HG03378 (cell line): ENCODE data around the gene PFKFB4.
"Not testable (repeated sequence)": the region's sequence is repeated elsewhere in the genome, so short reads cannot be mapped to it uniquely, and the experiment has no call there.

ENCODE experiments used
- ATAC-seq: cut with Tn5 transposase; IDR thresholded peaks from one replicate; pipeline ENCODE4 v1.9.1; 2021; ENCODE audit warnings: mild to moderate bottlenecking, moderate library complexity; ENCODE audit not compliant: unreplicated experiment

Gene PFKFB4

DNA sequence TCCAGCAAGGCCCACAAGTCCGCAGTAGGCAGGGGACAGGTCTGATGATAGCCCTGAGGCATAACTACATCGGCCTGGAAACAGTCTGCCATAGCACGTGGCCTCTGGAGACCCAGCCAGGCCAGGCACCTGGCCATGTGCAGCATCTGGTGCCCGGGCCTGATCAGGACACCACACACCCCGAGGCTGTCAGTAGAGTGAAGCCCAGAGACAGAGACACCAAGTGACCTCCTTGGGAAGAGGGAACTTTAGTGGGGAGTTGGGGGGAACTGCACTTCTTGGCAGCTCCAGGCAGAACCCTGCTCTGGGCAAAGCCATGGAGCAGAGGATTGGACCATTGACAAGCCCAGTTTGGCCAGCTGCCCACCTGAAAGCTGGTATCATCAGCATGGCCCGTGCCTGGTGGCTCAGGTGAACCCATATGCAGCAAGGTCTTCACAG, 53.9 kb downstream of the PFKFB4 start:
- ATAC-seq: no peak

DNA sequence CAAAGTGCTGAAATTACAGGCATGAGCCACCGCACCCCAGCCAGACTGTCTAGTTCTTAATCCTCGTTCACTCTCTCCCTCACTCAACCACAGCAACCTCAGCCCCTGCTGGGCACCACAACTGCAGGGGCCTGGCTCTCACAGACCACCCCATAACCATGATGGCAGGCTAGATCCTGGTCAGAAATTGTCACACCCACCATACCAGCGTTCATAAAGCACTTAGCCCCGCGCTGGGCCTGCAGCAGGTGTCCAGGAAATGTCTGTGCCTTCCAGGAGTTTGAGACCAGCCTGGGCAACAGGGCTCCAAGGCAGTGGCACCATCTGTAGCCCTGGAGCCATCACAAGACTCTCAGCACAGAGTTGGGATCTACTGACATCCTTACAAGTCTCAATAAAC, 54.5 kb downstream of the PFKFB4 start:
- no peak for ATAC-seq

DNA sequence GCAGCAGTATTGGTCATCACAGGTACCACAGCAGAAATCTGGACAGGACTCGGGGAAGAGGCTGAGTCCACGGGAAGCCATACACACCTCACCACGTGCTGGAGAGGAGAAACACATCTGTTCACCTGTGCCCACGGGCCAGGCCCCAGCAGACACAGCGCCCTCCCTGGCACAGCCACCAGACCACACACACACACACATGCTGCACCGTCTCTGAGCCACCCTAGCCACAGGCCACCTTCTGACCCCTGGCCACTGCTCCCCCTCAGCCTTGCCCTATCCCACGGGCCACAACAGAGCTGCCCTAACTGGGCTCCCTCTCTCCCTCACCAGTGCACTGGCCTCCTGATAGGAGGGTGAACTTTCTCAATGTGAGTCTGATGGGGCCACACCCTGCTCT, 55.4 kb downstream of the PFKFB4 start:
- no peak for ATAC-seq

DNA sequence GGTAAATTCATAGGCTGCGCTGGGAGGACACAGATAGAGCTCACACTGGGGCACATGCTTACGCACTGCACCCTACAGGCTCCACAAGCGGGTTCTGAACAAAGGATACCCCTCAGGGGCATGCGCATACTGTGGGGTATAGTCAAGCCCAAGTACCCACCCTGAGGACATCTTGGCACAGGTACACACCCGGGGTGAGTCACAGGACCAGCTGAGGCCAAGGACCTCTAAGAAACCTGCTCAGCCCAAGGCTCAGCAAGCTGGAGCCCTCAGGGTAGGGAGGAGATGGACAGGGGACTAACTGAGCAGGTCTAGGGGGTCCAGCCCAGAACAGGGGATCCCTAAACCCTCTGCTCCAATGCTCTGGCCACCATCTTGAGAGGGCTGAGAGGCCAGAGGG, 55.9 kb downstream of the PFKFB4 start:
- ATAC-seq: no peak

DNA sequence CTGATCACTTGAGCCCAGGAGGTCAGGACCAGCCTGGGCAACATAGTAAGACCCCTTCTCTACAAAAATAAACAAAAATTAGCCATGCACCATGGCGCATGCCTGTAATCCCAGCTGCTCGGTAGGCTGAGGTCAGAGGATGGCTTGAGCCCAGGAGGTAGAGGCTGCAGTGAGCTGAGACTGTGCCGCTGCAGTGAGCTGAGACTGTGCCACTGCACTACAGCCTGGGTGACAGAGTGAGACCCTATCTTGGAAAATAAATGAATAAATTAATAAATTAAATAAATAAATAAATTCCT, 63.5 kb downstream of the PFKFB4 start:
- no peak for ATAC-seq

DNA sequence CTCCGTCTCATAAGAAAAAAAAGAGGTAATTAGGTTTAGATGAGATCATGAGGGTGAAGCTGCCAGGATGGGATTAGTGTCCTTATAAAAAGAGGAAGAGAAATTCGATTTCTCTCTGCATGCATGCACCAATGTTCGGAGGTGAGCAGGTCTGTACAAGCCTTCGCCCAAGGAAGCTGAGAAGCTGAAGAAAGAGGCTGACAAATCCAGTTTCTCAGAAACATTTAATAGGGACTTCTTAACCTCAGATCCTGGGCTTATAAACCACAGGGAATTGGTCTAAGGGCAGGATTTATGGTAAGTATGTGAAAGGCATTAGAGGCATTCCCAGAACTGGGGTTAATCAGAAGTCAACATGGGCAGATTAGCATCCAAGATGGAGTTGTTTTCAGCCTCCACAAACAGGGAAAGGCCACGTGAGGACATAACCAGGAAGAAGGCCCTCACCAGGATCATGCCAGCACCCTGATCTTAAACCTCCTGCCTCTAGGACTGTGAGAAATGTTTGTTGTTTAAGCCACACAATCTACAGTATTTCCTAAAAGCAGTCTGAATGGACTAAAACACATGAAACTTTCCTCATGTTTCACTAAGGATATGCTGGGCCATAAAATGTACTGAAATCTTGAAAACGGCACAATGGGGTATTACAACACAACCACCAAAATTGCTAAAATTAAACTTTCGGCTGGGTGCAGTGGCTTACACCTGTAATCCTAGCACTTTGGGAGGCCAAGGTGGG, 64.0 kb downstream of the PFKFB4 start:
- ATAC-seq: no peak

DNA sequence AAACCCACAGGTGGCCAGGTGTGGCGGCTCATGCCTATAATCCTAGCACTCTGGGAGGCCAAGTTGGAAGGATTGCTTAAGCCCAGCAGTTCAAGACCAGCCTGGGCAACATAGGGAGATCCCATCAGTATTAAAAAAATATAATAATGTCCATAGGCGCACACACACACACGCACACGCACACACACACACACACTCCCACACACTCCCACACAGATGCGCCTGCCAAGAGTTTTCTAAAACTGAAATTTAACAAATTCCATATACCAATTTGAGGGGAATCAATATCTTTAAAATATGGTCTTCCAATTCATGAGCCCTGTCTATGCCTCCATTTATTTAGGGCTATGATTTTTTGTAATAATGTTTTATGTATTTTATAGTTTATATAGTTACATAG, 69.7 kb downstream of the PFKFB4 start:
- ATAC-seq: no peak

DNA sequence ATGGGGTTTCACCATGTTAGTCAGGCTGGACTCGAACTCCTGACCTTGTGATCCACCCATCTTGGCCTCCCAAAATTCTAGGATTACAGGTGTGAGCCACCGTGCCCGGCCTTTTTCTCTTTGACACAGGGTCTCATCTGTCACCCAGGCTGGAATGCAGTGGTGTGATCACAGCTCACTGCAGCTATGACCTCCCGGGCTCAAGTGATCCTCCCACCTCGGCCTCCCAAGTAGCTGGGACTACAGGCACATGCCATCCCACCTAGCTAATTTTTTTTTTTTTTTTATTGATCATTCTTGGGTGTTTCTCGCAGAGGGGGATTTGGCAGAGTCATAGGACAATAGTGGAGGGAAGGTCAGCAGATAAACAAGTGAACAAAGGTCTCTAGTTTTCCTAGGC, 73.8 kb downstream of the PFKFB4 start:
- not testable (repeated sequence) for ATAC-seq

DNA sequence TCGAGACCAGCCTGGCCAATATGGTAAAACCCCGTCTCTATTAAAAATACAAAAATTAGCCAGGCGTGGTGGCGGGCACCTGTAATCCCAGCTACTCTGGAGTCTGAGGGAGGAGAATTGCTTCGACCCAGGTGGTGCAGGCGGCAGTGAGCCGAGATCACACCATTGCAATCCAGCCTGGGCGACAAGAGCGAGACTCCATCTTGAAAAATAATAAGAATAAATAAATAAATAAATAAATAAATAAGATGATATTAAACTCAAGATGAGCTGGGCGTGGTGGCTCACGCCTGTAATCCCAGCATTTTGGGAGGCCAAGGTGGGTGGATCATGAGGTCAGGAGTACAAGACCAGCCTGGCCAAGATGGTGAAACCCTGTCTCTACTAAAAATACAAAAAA, 75.7 kb downstream of the PFKFB4 start:
- ATAC-seq: not testable (repeated sequence)

DNA sequence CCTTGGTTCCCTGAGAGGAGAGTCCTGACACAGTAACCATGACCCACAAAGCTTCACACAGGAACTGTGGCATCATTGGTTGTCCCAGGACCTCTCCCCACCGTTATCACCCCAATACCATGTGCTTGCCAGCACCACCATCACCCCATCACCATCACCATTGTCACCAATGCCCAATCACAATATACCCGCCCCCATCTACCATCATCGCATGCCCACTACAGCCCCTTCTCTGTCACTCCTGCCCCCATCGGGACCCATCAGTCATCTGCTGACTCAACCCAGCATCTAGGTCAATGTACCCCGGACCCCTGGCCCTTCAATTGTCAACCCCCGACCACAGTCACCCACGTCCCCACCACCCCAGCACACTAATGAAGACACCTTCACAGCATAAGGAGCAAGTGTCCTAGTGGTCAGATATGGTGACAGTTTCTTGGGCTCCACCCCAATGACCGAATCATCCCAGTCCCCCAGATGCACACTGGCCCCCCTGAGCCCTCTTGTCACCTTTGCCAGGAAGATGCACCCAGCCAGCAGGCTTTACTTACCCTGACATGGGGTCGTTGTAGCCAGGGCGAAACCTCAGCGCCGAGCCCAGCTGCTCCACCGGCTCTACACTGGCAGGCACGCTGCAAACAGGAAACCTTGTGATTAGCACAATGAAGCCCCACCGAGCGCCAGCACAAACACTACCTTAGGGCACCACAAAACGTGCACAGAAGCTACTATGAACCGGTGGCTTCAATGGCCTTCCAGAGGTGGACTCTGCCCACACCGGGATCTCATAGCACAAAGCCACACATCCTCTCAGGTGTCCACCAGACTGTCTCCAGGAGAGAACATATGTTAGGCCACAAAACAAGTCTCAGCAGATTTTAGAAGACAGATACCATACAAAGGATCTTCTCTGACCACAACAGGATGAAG, 77.7 kb downstream of the PFKFB4 start:
- ATAC-seq: no peak

DNA sequence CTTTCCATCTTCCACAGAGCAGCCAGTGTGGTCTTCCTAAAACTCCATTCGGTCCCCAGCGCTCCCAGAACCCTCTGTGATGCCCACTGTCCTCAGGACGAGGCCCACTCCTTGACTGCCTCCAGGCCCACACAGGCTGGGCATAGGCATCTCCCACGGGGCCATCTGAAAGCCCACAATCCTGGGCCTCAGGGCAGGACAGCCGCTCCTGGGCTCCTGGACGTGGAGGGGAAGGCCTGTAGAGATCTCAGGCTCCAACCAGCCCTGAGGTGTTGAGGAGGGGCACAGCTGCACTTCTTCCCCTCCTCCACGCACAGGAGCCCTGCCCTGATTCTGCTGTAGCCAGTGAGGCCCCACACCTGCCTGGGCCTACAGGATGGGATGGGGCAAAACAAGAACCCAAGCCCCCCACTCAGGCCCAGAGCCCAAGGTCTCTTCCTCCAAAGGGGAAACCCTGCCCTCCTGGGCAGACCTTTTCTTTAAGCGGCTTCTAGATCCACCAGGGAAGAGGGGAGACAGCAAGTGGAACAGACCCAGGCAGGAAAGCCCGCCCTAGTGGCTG, 78.6 kb downstream of the PFKFB4 start:
- no peak for ATAC-seq

DNA sequence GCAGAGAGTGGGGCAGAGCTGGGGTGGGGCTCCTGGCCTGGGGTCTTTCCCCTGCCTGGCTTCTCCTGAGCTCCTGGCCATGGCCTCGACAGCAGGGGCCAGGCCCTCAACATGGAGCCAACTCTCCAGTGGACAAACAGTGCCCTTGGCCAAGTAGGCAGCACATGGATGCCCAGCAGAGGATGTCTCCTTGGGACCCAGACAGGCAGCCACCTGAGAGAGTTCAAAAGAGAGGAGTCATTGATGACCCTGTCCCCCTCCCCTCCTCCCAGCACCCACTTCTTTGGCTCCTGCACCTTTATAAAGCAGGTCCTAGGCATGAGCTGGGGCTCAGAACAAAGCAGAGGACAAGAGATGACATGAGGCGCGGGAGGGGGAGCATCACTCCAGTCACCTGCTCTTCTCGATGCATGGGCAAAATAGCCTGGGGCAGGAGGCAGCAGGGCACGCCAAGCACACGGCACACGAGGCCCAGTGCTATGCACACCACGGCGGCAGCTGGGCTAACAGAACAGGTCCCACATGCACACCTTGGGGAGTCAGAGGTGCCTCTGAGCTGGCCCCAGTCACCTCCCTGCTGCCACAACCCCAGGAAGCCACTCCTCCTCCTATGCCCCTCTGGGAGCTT, 80.1 kb downstream of the PFKFB4 start:
- no peak for ATAC-seq

DNA sequence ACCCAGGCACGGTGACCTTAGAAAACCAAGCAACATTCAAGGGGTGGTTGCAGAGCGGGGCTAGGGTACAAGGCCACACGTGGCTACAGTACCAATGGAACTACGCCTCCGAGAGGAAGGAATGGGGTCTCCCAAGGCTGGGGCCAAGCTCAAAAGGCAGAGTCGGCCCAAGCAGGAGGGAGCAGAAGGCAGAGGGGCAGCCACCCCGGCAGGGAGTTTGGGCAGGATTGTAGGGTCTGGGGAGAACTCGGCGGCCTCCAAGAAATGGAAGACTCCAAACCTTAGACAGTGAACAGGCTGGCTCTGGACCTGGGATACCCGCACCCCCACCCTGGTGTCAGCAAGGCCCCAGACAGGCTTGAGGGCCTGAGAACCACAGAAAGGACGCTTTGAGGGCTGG, 81.4 kb downstream of the PFKFB4 start:
- ATAC-seq: no peak

DNA sequence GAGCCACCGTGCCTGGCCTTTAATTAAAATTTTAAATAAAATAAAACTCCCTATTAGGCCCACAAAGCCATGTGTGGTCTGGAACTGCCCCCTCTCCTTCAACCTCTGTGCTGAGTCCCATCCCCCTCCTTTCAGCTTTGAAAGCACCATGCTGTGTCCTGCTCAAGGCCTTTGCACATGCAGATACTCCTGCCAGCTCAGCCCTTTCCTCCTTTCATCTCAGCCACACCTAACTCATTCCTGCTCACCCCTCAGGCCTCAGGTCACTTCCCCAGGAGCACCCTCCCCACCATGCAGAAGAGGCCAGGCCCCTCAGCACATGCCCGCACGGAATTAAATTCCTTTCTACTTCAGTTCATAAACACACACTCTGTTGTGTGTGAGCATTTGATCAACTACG, 82.0 kb downstream of the PFKFB4 start:
- ATAC-seq: no peak

DNA sequence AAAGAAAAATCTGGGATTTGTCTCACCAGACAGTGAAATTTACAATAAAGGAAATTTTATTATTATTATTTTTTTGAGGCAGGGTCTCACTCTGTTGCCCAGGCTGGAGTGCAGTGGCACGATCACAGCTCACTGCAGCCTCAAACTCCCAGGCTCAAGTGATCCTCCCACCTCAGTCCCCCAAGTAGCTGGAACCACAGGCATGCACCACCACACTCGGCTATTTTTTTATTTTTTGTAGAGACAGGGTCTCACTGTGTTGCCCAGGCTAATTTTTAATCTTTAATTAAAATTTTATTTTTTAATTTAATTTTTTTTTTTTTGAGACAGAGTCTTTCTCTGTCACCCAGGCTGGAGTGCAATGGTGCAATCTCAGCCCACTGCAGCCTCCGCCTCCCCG, 82.6 kb downstream of the PFKFB4 start:
- not testable (repeated sequence) for ATAC-seq

DNA sequence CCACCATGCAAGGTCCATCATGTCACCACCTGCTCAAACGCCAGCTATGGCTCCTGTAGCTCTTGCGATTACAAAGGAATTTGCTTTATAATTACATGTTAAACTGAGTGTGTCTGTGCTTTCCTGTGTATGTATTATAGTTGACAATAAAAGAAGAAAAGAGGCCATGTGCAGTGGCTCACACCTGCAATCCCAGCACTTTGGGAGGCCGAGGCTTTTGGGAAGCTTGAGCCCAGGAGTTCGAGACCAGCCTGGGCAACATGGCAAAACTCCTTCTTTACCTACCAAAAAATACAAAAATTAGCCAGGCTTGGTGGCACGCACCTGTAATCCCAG, 83.0 kb downstream of the PFKFB4 start:
- no peak for ATAC-seq

DNA sequence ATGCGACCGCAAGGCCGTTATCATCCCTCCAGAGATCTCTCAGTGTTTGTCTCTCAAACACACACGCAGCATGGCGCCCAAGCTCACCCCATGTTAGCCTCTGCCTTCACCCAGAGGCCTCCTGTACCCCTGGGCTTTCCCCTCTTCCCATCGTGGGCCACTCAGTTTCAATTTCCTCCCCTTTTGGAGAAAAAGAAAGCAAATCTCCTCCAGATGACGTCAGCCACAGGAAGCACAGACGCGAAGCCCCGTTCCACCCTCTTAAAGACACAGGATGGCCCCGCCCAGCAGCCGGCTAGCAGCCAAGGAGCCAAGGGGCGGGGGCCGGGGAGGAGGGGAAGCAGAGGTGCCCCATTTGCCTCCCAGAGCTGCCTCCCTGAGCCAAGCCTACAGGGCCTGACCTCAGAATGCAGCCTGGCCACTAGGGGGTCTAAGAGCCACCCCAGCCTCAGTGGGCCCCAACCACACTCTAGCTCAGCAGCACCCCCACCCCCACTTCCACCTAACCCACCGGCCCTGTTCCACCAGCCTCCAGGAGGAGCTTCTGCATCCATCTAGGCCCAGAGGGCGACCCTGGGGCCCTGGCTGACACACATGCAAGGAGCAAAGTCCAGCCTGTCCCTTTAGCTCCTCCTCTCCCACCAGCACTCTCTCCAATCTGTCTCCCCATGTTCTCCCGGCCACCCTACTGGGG, 83.5 kb downstream of the PFKFB4 start:
- ATAC-seq: peak; percentile 72

DNA sequence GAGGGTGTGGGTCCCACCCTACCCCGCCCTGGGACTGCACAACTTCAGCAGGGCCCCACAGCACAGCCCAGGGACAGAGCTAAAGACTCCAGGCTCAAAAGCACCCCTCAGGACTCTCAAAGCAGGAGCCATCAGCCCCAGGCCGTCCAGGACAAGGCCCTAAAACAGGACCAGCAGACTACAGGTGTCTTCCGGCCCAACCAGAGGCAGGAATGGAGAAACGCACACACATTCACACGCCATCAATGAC, 84.0 kb downstream of the PFKFB4 start:
- ATAC-seq: no peak

DNA sequence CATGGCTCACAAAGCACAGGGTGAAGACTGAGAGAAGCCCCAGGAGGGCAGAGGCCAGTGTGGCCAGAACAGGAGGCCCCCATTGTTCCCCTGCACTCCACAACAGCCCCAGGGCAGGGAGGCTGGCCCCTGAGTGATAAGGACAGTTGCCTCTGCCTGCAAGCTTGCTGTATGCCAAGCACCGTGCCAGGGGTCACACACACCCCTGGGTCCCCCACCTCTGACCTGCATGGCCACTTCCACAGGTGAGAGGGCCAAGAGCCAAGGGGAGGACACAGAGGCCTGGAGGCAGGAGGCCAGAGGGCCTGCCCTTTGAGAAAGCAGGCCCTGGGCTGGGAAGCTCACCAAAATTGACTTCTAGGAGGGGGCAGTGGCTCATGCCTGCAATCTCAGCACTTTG, 86.3 kb downstream of the PFKFB4 start:
- no peak for ATAC-seq

DNA sequence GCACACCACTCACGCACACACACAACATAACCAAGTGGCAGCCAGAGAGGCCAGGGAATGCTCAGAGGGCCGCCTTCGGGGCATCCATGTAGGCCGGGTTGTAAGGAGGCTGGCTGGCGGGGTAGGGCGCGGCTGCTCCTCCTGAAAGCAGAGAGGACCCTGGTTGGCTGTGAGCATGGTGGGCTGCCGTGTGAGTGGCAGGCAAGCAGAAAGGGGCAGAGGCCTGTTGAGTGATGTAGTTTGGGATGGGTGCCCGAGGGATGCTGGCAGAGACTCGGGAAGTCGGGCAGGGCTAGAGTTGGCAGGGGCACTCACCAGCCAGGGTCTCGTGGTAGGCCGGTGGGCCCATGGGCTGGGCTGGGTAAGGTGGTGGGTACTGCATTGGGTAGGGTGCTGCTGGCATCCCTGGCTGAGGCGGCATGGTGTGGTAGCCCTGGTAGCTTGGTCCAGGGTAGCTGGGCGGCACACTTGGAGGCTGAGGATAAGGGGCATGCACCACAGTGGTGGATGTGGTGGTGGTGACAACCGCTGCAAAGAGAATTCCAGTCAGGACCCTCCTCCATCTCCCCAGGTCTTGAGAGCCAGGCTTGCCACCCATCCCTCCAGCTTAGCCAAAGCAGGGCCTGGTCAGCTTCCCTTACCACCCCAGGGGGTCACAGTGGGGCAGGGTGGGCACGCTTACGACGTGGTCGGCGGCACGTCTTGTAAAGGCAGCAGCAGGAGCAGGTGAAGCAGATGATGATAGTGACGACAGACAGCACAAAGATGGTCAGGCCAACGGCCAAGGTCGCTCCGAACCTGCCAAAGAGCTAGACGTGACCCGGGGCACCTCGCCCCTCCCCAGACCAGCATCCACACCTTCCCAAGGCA, 87.3 kb downstream of the PFKFB4 start:
- no peak for ATAC-seq
